Upper lobe of left lung (tissue), 6 donors: Measurements from ENCODE around the gene SLC35F5. TPM values are rescaled to one million over a fixed set of nuclear protein-coding genes. Genes with fewer than 3 reads are reported as not detected.
A peak's percentile ranks its signal among the peaks of the same experiment; 100 is the strongest.

Experiments
- ATAC-seq, 2 donors: fragments of 200-7000 bp; cut with Tn5 transposase; one replicate each; pipeline ENCODE4 v1.9.1; 2022; ENCODE audit warnings: mild to moderate bottlenecking in 2 of 2, moderate library complexity in 2 of 2; ENCODE audit not compliant: low FRiP score in 2 of 2
- DNase-seq, 2 donors: peaks; one replicate each; pipeline ENCODE4 v3.0.0-alpha.2; 2019 to 2020
- H3K27ac ChIP-seq, 4 donors: fragments of 200-600 bp; sonication (generic); one replicate each; pipeline ENCODE4 v1.5.1; 2016 to 2019
- H3K27me3 ChIP-seq, 4 donors: fragments of 200-600 bp; sonication (generic); one replicate each; pipeline ENCODE4 v1.5.1; 2017 to 2019
- H3K36me3 ChIP-seq, 4 donors: fragments of 200-600 bp; sonication (generic); one replicate each; pipeline ENCODE4 v1.5.1; 2016 to 2019
- H3K4me1 ChIP-seq, 4 donors: fragments of 200-600 bp; sonication (generic); one replicate each; pipeline ENCODE4 v1.5.1; 2018 to 2019
- H3K4me3 ChIP-seq, 4 donors: fragments of 200-600 bp; sonication (generic); one replicate each; pipeline ENCODE4 v1.5.1; 2017 to 2019; ENCODE audit warnings: mild to moderate bottlenecking in 2 of 4, moderate library complexity in 1 of 4
- H3K9me3 ChIP-seq, 4 donors: fragments of 200-600 bp; sonication (generic); one replicate each; pipeline ENCODE4 v1.5.1; 2018 to 2019
- EP300 ChIP-seq, 4 donors: sonication (generic); formaldehyde crosslinking; IDR thresholded peaks; one replicate each; pipeline ENCODE4 v1.5.1; 2017; ENCODE audit warnings: antibody characterized with exemption in 4 of 4, control low read depth in 2 of 4
- POLR2A ChIP-seq, 4 donors: fragments of 450-650 bp; IDR thresholded peaks; one replicate each; pipeline ENCODE4 v1.5.1; 2016 to 2017; ENCODE audit warnings: antibody characterized with exemption in 4 of 4, mild to moderate bottlenecking in 2 of 4
- POLR2AphosphoS5 ChIP-seq, 2 donors: sonication (generic); formaldehyde crosslinking; IDR thresholded peaks; one replicate each; pipeline ENCODE4 v1.5.1; 2017; ENCODE audit warnings: antibody characterized with exemption in 2 of 2
- WGBS, 2 donors: methylation state at CpG; one replicate each; pipeline ENCODE4 v1.1.5; 2017 to 2018; 5-methylcytosine and 5-hydroxymethylcytosine counted together
- total RNA-seq, 6 donors: library from RNA; depleted of rRNA in 4 of 6; stranded (reverse); fragments of >200 nt in 4 of 6; gene quantifications; one replicate each; pipeline versions ENCODE4 v1.1.0 to v1.2.1, GENCODE V29; 2016 to 2021
- TF ChIP-seq, protein P1 (sequence below), 6 experiments: fragments of 450-650 bp in 4 of 6; fragments of 200-600 bp in 2 of 6; sonication (generic) in 2 of 6; IDR thresholded peaks; one replicate each; pipeline ENCODE4 v1.5.1; 2016 to 2019; ENCODE audit warnings: antibody characterized with exemption in 6 of 6
- donor health status: DM: no; HTN: no; CAD: no; lungs with moderate emphysema.
- donor health status: DM: no; HTN: yes; CAD: no; lungs with severe emphysema.

Gene SLC35F5
- total RNA-seq, 6 donors from 2014 or later: 38.8 to 118 (median 65.8) TPM

DNA sequence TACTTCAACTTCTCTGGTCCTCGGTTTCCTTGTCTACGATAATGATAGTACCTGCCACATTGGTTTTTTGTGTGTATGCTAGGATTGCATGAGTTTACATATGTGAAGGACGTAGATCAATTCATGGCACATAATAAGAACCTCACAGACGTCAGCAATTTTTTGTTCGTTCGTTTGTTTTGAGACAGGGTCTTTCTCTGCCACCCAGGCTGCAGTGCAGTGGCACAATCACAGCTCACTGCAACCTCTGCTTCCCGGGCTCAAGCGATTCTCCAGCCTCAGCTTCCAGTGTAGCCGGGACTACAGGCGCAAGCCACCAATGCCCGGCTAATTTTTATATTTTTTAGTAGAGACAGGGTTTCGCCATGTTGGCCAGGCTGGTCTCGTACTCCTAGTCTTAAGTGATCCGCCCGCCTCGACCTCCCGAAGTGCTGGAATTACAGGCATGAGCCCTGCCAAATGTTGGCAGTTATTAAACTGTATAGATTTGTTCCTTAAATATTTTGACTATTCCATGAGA lies 756 bp upstream of the SLC35F5 start:
- H3K4me3 ChIP-seq: peak overlapping the region; percentile 60 to 90 (median 81)
- WGBS, 2 donors: 21 to 28% methylated on average over 17 of the region's 17 CpGs
- H3K9me3 ChIP-seq: no peaks in the 10 kb centered on the region
- no peak for TF ChIP-seq POLR2AphosphoS5 (IDR thresholded peaks at IDR 0.05)
- TF ChIP-seq, protein P1, sequence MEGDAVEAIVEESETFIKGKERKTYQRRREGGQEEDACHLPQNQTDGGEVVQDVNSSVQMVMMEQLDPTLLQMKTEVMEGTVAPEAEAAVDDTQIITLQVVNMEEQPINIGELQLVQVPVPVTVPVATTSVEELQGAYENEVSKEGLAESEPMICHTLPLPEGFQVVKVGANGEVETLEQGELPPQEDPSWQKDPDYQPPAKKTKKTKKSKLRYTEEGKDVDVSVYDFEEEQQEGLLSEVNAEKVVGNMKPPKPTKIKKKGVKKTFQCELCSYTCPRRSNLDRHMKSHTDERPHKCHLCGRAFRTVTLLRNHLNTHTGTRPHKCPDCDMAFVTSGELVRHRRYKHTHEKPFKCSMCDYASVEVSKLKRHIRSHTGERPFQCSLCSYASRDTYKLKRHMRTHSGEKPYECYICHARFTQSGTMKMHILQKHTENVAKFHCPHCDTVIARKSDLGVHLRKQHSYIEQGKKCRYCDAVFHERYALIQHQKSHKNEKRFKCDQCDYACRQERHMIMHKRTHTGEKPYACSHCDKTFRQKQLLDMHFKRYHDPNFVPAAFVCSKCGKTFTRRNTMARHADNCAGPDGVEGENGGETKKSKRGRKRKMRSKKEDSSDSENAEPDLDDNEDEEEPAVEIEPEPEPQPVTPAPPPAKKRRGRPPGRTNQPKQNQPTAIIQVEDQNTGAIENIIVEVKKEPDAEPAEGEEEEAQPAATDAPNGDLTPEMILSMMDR (IDR thresholded peaks at IDR 0.05): no peak
- H3K27ac ChIP-seq: peak overlapping the region; percentile 90 to 96 (median 94)
- ATAC-seq (peak in 1 of 2 donors; percentile 0), DNase-seq (no peak)
- H3K4me1 ChIP-seq: peaks cover 15 to 30% (median 24%) of the 10 kb centered on the region in 4 donors
- no peaks in the 10 kb centered on the region for H3K27me3 ChIP-seq
- H3K36me3 ChIP-seq: no peaks in the 10 kb centered on the region

DNA sequence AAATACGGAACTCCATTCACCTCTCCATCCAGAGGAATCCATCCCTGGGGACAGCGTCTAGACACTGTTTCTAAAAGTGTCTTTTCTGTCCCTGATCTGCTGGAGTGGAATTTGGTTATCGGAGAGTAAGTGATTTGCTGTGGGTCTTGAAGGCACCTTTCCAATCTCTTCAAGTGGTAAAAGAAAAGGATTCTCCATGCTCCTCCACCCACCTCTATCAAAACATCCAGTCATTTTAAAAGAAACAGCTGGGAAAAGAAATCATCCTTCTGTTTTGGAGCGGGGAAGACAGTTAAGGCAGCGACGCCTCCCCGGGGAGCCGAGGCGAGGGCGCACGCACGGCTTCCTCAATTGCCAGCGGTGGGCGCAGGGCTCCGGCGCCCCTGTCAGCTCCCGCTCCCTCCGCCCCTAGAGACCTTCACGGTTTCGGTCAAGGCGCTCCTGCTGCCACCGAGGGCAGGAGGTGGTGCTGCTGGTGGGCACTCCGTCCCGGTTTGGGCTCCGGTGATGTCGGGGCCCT lies 547 bp downstream of the SLC35F5 start:
- no peaks in the 10 kb centered on the region for H3K27me3 ChIP-seq
- 0 to 1% methylated on average over 18 to 19 of the region's 26 CpGs for WGBS, 2 donors
- peak overlapping the region; percentile 60 to 90 (median 81) for H3K4me3 ChIP-seq
- no peaks in the 10 kb centered on the region for H3K9me3 ChIP-seq
- peaks cover 15 to 30% (median 24%) of the 10 kb centered on the region in 4 donors for H3K4me1 ChIP-seq
- no peak for DNase-seq
- H3K36me3 ChIP-seq: peaks cover 0 to 10% (median 2%) of the 10 kb centered on the region in 4 donors
- H3K27ac ChIP-seq: peak overlapping the region; percentile 90 to 96 (median 94)
- no peak for TF ChIP-seq POLR2A (IDR thresholded peaks at IDR 0.05)
- no peak for TF ChIP-seq POLR2AphosphoS5 (IDR thresholded peaks at IDR 0.05)
- TF ChIP-seq, protein P1 (IDR thresholded peaks at IDR 0.05): no peak
- no peak for TF ChIP-seq EP300 (IDR thresholded peaks at IDR 0.05)
- peak; percentile 67 to 71 for ATAC-seq

DNA sequence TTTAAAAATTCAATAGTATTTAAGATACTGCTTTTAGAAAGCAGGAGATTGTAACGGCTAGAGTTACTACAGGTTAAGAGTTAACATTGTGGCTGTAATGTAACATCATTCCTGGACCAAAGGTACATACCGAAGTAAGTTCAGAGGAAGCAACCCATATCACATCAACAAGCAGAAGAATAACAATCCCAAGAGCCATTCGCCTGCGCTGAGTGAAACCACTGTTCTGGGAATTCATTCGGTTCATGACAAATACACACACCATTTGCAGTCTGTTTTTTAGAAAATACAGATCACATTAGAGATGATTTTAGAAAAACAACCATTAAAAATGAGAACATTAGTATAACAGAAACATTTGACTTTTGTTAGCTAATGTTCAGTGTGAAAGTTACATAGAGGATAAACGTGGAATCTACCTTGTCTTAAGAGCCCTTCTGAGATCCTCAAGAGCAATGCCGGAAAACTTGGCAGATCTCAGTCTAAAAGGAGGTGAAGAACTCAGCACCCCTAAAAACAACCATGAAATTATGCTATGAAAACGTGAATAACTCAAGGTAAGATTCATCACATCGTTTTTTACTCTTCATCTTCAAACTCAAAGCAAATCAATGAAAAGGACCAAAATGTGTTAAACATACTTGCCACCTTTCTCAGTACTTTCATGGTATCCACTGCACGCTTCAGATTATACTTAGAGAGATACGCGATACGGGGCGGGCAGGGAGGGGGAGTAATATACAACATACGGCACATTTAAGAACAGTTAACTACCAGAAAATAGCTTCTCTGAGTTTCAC lies 1.2 kb downstream of the SLC35F5 start:
- no peaks in the 10 kb centered on the region for H3K27me3 ChIP-seq
- peaks cover 0 to 16% (median 5%) of the 10 kb centered on the region in 4 donors for H3K36me3 ChIP-seq
- DNase-seq (no peak), ATAC-seq (no peak)
- TF ChIP-seq, protein P1 (IDR thresholded peaks at IDR 0.05): no peak
- no peak for TF ChIP-seq EP300 (IDR thresholded peaks at IDR 0.05)
- no peaks in the 10 kb centered on the region for H3K9me3 ChIP-seq
- H3K4me3 ChIP-seq: peak overlapping the region; percentile 60 to 90 (median 81)
- peaks cover 15 to 30% (median 24%) of the 10 kb centered on the region in 4 donors for H3K4me1 ChIP-seq
- 14 to 16% methylated on average over 15 of the region's 15 CpGs for WGBS, 2 donors
- peak overlapping the region; percentile 90 to 96 (median 94) for H3K27ac ChIP-seq

DNA sequence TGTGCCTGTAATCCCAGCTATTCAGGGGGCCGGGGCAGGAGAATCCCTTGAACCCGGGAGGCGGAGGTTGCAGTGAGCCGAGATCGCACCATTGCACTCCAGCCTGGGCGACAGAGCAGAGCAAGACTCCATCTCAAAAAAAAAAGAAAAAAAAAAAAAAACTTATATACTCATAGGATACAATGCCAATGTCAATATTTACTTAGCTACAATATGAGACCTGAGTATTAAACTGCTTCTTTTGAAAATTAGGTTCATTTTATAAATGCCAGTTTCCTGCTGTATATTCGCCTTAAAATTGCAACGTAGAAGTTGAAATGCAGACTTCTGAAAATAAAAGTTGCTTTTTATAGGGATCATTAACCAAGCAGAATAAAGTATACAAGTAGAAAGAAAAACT lies 2.3 kb downstream of the SLC35F5 start:
- no peak overlapping the region for H3K4me3 ChIP-seq
- no peaks in the 10 kb centered on the region for H3K9me3 ChIP-seq
- H3K36me3 ChIP-seq: peaks cover under 1 to 25% (median 9%) of the 10 kb centered on the region in 4 donors
- TF ChIP-seq EP300 (IDR thresholded peaks at IDR 0.05) (no peak), POLR2AphosphoS5 (IDR thresholded peaks at IDR 0.05) (no peak), POLR2A (IDR thresholded peaks at IDR 0.05) (no peak)
- TF ChIP-seq, protein P1 (IDR thresholded peaks at IDR 0.05): no peak
- H3K27me3 ChIP-seq: no peaks in the 10 kb centered on the region
- DNase-seq: no peak
- peaks cover 15 to 30% (median 24%) of the 10 kb centered on the region in 4 donors for H3K4me1 ChIP-seq
- no peak for ATAC-seq
- H3K27ac ChIP-seq: no peak overlapping the region
- WGBS, 2 donors: 67 to 82% methylated on average over 8 of the region's 8 CpGs
